ENCODE results near the gene TENM3. TPM values are rescaled to one million over a fixed set of nuclear protein-coding genes. Genes with fewer than 3 reads are reported as not detected.

Gene TENM3
- total and polyA plus RNA-seq, 2 of the 8 experiments (the other 6 are each of a cell fraction or from before 2014, with no cell fraction given) = 36.9 to 69.3 TPM

DNA sequence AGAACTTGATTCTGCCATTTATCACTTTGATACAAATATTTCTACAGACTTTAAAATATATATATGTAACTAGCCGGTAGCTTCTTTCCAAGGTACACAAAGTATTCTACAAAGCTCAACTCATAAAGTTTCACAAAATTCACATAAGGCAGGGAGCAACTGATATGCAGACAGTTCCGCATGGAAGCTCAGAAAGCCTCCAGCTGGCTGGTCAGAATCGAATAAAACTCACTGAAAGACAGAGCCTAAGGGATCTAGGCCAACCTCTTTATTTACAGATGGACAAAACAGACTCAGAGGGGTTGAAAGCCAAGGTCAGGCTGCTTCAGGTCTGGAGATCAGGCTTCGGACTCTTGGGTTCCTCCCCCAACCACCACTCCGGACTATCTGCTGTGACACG is 543.8 kb downstream of the TENM3 start:
- no peaks in the 10 kb centered on the region for H3K23me2 ChIP-seq (ENCODE audit: low read depth, low read length)
- ChIA-PET POLR2A (ENCODE audit: partially characterized antibody) (no interaction called here), CTCF (ENCODE audit: partially characterized antibody) (interaction anchor here (0.6 to 1.5 kb wide), 5 partner anchors 20 to 331 kb away, joined by 3 to 6 read pairs (median 4); no protein-coding TSS in a partner anchor)
- DNase-seq (ENCODE audit: low read depth in 1 of 2, low spot score in 2 of 2) (no peak), FAIRE-seq (no peak)
- H4K5ac ChIP-seq (ENCODE audit: insufficient read length, low read depth, low read length) = no peak overlapping the region
- no peak overlapping the region for H3K18ac ChIP-seq (ENCODE audit: extremely low read depth, low read length)
- H3K56ac ChIP-seq (replicated peaks; ENCODE audit: insufficient read length, low read depth, low read length) = no peak overlapping the region
- H2BK15ac ChIP-seq (ENCODE audit: low read length) = no peak overlapping the region
- H3K4ac ChIP-seq (replicated peaks; ENCODE audit: insufficient read length, low read depth, low read length) = no peak overlapping the region
- no peak overlapping the region for H3K27ac ChIP-seq (ENCODE audit: low read depth, low read length)
- peaks cover 0 to 22% (median 10%) of the 10 kb centered on the region in 4 experiments; a peak in 5 of 8 replicates for H3K36me3 ChIP-seq (ENCODE audit: control insufficient read depth in 2 of 4, insufficient read depth in 4 of 4, low read length in 3 of 4)
- H3K4me3 ChIP-seq (ENCODE audit: extremely low read depth in 1 of 4, insufficient read depth in 2 of 4, low read depth in 3 of 4, low read length in 4 of 4) = no peak overlapping the region
- no peak overlapping the region for H2AFZ ChIP-seq (ENCODE audit: low read length)
- H2BK120ac ChIP-seq (replicated peaks; ENCODE audit: low read depth, low read length) = no peak overlapping the region
- no peak overlapping the region for H3K23ac ChIP-seq (ENCODE audit: insufficient read length)
- H3K9me3 ChIP-seq (ENCODE audit: insufficient read depth in 2 of 2, low read depth in 1 of 2, low read length in 1 of 2) = peaks cover 6 to 13% of the 10 kb centered on the region in 2 experiments; a peak in 3 of 4 replicates
- 95% methylated on average over 6 of the region's 6 CpGs; no CpG with 5 or more reads in 1 of the 2 experiments for WGBS, 2 experiments (ENCODE audit: extremely low coverage in 1 of 2, insufficient coverage in 1 of 2, insufficient read length in 1 of 2, insufficient replicate concordance in 2 of 2, low coverage in 1 of 2, low lambda C conversion rate in 2 of 2, missing lambda C conversion rate in 1 of 2)
- no peaks in the 10 kb centered on the region for H3K4me1 ChIP-seq (replicated peaks in 1 of 4; ENCODE audit: control insufficient read depth in 3 of 4, insufficient read depth in 4 of 4, low read length in 3 of 4)
- no peaks in the 10 kb centered on the region for H4K20me1 ChIP-seq (replicated peaks in 1 of 2; ENCODE audit: control insufficient read depth in 1 of 2, insufficient read depth in 2 of 2, low read length in 2 of 2)
- H3K27me3 ChIP-seq (replicated peaks in 1 of 4; ENCODE audit: control insufficient read depth in 3 of 4, extremely low read depth in 1 of 4, insufficient read depth in 3 of 4, low read length in 3 of 4) = no peaks in the 10 kb centered on the region
- H3K79me2 ChIP-seq (ENCODE audit: control insufficient read depth in 1 of 2, insufficient read depth in 2 of 2, low read length in 2 of 2) = no peaks in the 10 kb centered on the region
- no peak overlapping the region for H3K4me2 ChIP-seq (ENCODE audit: insufficient read depth in 1 of 2, low read depth in 2 of 2, low read length in 2 of 2)
- H4K8ac ChIP-seq (ENCODE audit: extremely low read depth, insufficient read depth, low read length) = no peak overlapping the region
- H3K79me1 ChIP-seq (ENCODE audit: low read depth, low read length) = no peaks in the 10 kb centered on the region
- H4K91ac ChIP-seq (replicated peaks; ENCODE audit: insufficient read length, low read length) = no peak overlapping the region
- no peak overlapping the region for H2AK5ac ChIP-seq (ENCODE audit: low read depth, low read length)
- no peak overlapping the region for H2BK20ac ChIP-seq (ENCODE audit: low read length)
- H3K14ac ChIP-seq (ENCODE audit: insufficient read length) = no peak overlapping the region
- H2BK12ac ChIP-seq (ENCODE audit: low read depth, low read length) = no peak overlapping the region
- H2BK5ac ChIP-seq (ENCODE audit: low read depth, low read length) = no peak overlapping the region
- no peak overlapping the region for H3K9ac ChIP-seq (replicated peaks in 1 of 4; ENCODE audit: extremely low read depth in 1 of 4, low read depth in 3 of 4, low read length in 3 of 4)
